ENCODE data around the gene RHBDL1. TPM values are rescaled to one million over a fixed set of nuclear protein-coding genes. Genes with fewer than 3 reads are reported as not detected.

RHBDL1 gene
- total RNA-seq, 1 experiment from 2014 or later = 12.7 TPM

GRCh38 chr16:636206-637080, 39.0 kb upstream of the RHBDL1 start, which contains the start of gene METTL26:
Gene METTL26, minus strand, starts transcription at chr16:636305. Its CDS starts 15 bp downstream, at chr16:636290.
- no TSS peak for BruUV-seq (replicated peaks)

More at GRCh38 chr16:636206-637080, 39.0 kb upstream of the RHBDL1 start, which contains the start of gene METTL26:
- POLR2A ChIA-PET = interaction anchor here (1.0 to 1.1 kb wide), 2 partner anchors 109 to 235 kb away, joined by 3 to 4 read pairs; partner anchors contain the start of genes CAPN15 and DECR2
- H2AFZ ChIP-seq (ENCODE audit: low read depth, low read length, poor library complexity, severe bottlenecking) = no peak within 1 kb of the TSS
- H3K79me2 ChIP-seq (ENCODE audit: insufficient read depth, low read length) = peaks cover 15% of the 10 kb centered on the region; the same call in 1 of the 2 replicates
- H3K36me3 ChIP-seq (ENCODE audit: control insufficient read depth in 1 of 2, insufficient read depth in 2 of 2, low read length in 2 of 2) = no peaks in the 10 kb centered on the region
- no peaks in the 10 kb centered on the region for H3K9me3 ChIP-seq (ENCODE audit: control insufficient read depth in 1 of 2, insufficient read depth in 1 of 2, low read depth in 1 of 2, low read length in 2 of 2)
- H3K4me1 ChIP-seq (ENCODE audit: control insufficient read depth in 1 of 2, insufficient read depth in 2 of 2, low read length in 2 of 2) = peaks cover 0 to 13% of the 10 kb centered on the region in 2 experiments; a peak in 3 of 4 replicates
- peak within 1 kb of the TSS; percentile 76 for H3K4me2 ChIP-seq (ENCODE audit: low read length)
- peak within 1 kb of the TSS; percentile 72 for H3K27ac ChIP-seq (ENCODE audit: low read depth, low read length)
- H3K27me3 ChIP-seq (ENCODE audit: insufficient read depth, low read length) = no peaks in the 10 kb centered on the region
- intact Hi-C loops (cut with micrococcal nuclease) = no loop called here
- H4K20me1 ChIP-seq (ENCODE audit: insufficient read depth) = no peaks in the 10 kb centered on the region
- H3K4me3 ChIP-seq (replicated peaks in 1 of 2; ENCODE audit: low read depth in 1 of 2, low read length in 2 of 2) = peak within 1 kb of the TSS; percentile 61 to 67
- CTCF ChIA-PET = interaction anchor here (1.4 kb wide), 1 partner anchor 24 kb away, joined by 3 read pairs; no protein-coding TSS in a partner anchor
- ATAC-seq (peak; percentile 85), DNase-seq (ENCODE audit: low read depth, low spot score) (peak; percentile 63)
- H3K9me2 ChIP-seq (ENCODE audit: insufficient read depth) = no peaks in the 10 kb centered on the region
- RAD21 ChIA-PET (ENCODE audit: low non-redundant PET in 1 of 2, low total read pairs in 2 of 2, uncharacterized antibody in 2 of 2, unreplicated experiment in 2 of 2) = no interaction called here
- peak; percentile 41 for TF ChIP-seq TCF7L2 (IDR thresholded peaks at IDR 0.05; ENCODE audit: borderline replicate concordance, extremely low read depth, insufficient read depth, insufficient read length)
- TF ChIP-seq ZFX (IDR thresholded peaks at IDR 0.05) = peak; percentile 4; the same call in 1 of the 2 replicates
- peak; percentile 85 for TF ChIP-seq MAX (IDR thresholded peaks at IDR 0.05)
- peak; percentile 79 for TF ChIP-seq POLR2AphosphoS5 (IDR thresholded peaks at IDR 0.05; ENCODE audit: low read depth, low read length)
- TF ChIP-seq SIN3A (IDR thresholded peaks at IDR 0.05; ENCODE audit: low read depth) = peak; percentile 72
- no peak for TF ChIP-seq ELF1 (IDR thresholded peaks at IDR 0.05; ENCODE audit: borderline replicate concordance, low read depth)
- no peak for TF ChIP-seq ZBTB33 (IDR thresholded peaks at IDR 0.05; ENCODE audit: extremely low read depth, insufficient replicate concordance, low read length)
- TF ChIP-seq EGR1 (IDR thresholded peaks at IDR 0.05; ENCODE audit: low read depth) = peak; percentile 63
- no peak for TF ChIP-seq JUND (IDR thresholded peaks at IDR 0.05)
- TF ChIP-seq SP1 (IDR thresholded peaks at IDR 0.05; ENCODE audit: low read depth) = peak; percentile 83
- TF ChIP-seq ZNF274 (IDR thresholded peaks at IDR 0.05; ENCODE audit: low read depth, low read length) = no peak
- TF ChIP-seq ATF3 (IDR thresholded peaks at IDR 0.05) = no peak; the same call in 1 of the 2 replicates
- peak; percentile 30 for TF ChIP-seq POLR2A (IDR thresholded peaks at IDR 0.05; ENCODE audit: borderline replicate concordance, extremely low read depth, insufficient read depth, insufficient read length)
- no peak for TF ChIP-seq RAD21 (IDR thresholded peaks at IDR 0.05; ENCODE audit: low read depth)
- peak within 1 kb of the TSS; percentile 81 for H3K9ac ChIP-seq (ENCODE audit: low read length)

Data from HCT116 (cell line).